ENCODE data around the gene DLG5.

Gene DLG5, protein sequence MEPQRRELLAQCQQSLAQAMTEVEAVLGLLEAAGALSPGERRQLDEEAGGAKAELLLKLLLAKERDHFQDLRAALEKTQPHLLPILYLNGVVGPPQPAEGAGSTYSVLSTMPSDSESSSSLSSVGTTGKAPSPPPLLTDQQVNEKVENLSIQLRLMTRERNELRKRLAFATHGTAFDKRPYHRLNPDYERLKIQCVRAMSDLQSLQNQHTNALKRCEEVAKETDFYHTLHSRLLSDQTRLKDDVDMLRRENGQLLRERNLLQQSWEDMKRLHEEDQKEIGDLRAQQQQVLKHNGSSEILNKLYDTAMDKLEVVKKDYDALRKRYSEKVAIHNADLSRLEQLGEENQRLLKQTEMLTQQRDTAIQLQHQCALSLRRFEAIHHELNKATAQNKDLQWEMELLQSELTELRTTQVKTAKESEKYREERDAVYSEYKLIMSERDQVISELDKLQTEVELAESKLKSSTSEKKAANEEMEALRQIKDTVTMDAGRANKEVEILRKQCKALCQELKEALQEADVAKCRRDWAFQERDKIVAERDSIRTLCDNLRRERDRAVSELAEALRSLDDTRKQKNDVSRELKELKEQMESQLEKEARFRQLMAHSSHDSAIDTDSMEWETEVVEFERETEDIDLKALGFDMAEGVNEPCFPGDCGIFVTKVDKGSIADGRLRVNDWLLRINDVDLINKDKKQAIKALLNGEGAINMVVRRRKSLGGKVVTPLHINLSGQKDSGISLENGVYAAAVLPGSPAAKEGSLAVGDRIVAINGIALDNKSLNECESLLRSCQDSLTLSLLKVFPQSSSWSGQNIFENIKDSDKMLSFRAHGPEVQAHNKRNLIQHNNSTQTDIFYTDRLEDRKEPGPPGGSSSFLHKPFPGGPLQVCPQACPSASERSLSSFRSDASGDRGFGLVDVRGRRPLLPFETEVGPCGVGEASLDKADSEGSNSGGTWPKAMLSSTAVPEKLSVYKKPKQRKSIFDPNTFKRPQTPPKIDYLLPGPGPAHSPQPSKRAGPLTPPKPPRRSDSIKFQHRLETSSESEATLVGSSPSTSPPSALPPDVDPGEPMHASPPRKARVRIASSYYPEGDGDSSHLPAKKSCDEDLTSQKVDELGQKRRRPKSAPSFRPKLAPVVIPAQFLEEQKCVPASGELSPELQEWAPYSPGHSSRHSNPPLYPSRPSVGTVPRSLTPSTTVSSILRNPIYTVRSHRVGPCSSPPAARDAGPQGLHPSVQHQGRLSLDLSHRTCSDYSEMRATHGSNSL (N-terminal part only)

DNA sequence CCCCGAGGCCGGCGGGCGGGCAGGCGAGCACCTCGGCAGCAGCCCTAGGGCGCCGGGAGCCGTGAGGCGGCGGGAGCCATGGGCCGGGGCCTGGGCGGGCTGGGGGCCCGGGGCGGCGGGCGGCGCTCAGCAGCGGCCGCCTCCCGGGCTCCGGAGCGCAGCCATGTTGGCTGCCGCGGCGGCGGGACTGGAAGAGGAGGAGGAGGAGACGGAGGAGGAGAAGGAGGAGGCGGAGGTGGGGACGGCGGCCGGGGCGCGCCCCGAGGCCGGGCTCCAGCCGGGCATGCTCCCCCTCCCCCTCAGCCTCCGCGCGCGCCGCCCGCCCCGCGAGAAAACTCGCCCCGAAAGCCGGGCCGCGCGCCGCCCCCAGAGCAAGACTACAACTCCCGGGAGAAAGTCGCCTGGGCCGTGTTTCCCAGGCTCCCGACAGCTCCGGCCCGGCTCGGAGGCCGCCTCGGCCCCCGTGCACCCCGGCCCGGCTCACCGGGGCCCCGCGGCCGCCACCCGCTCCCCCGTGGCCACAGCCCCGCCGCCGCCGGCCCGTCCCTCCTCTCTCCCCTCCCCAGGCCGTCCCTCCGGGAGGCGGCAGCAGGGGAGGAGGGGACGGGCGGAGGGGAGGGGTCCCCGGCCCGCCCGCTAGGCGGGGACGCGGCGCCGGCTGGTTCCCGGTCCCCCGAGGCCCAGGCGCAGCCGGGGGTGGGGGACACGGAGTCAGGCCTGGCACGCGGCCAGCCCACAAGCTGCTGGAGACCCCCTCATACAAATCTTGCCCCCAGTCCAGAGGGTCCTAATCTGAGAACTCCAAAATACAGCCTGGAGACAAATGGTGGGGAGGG is at the start of gene DLG5:
DLG5 (minus strand) TSS at position 190 of the 836 bp plus-strand sequence. CDS start 235 bp downstream, outside the sequence.
- no peak for FAIRE-seq

DNA sequence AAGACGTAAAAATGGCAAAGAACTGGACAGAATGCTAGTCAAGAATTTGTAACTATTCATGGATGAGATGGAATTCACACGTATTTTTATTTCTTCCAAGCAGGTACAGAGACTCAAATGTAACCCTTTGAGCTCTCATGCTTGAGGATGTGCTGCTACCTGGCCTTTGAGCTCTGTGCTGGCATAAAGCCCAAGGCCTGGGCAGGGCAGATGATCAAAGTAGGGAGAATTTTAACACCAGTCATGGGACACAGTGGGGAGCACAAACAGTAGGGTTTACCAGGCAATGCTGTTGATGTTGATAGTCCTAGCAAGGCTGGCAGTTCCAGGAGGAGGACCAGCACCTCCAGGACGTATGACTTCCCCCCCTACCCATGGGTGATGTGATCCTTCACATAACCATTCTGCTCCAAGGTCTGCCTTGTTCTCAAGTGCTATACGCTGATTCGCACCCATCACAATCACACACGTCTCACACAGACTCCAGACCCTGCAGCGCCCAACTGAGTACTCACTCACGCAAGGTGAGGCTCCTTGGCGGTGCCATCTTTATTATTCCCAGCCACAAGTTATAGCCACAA is 48.6 kb upstream of the DLG5 start:
- FAIRE-seq, result no peak

DNA sequence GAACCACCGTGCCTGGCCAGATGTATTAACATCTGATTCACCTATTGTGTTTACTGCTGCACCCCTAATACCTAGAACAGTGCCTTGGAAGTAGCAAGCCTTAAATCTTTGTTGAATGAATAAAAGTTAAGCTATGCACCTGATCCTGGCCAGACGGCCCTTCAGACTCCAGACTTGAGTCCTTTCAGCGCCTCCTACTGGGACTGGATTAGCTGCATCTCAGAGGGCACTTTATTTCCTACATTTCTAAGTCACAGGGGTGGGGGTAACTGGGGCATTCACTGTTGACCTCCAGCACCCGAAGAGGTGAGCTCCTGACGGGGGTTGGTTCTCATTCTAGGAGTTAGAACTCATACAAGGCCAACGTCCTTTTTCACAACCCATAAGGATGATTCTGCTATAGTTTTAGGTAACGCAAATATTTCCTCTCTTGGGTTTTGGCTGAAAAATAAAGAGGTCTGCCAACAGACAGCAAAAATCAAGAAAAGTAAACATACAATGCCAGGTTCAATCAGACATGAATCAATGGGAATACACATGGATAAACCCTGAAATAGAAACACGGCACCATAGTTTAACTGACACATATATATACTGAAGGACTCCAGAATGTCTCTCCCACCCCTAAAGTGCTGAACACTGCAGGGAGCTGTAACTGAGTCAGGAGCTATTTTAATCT is 48.0 kb upstream of the DLG5 start:
- FAIRE-seq, result no peak

DNA sequence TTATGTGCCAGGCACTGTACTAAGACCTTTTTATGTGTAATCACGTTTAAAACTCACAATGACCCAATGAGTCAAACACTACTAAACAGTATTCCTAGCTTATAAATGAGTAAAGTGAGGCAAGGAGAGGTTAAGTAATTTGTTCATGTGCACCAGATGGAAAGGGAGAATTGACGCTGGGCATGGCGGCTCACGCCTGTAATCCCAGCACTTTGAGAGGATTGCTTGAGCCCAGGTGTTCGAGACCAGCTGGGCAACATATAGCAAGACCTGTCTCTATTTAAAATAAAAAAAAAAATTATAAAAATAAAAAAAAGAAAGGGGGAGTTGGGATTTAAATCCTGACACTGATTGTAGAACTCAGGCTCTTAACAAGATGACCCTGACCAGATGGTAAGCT is 46.7 kb upstream of the DLG5 start:
- FAIRE-seq, result no peak

DNA sequence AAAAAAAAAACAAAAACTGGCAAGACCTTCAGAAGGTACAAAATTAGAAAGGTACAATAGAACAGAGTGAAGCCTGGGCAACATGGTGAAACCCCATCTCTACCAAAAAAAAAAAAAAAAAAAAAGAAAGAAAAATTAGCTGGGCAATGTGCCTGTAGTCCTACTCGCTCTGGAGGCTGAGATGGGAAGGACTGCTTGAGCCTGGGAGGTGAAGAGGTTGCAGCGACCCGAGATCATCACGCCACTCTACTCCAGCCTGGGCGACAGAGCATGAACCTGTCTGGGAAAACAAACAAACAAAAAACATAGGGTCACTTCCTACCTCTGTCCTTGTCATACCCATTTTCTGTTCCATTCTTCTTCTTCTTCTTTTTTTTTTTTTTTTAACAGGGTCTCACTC is 45.6 kb upstream of the DLG5 start:
- FAIRE-seq, result no peak

DNA sequence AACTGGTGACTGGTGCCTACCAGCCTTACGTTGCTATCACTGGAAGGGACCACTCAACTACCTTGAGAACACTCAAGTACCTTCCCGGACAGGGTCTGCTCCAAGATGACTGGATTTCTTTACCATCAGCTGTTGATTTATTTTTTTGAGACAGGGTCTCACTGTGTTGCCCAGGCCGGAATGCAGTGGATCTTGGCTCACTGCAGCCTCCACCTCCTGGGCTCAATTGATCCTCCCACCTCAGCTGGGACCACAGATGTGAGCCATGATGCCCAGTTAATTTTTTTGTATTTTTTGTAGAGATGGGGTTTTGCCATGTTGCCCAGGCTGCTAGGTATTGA is 45.2 kb upstream of the DLG5 start:
- FAIRE-seq, result no peak

DNA sequence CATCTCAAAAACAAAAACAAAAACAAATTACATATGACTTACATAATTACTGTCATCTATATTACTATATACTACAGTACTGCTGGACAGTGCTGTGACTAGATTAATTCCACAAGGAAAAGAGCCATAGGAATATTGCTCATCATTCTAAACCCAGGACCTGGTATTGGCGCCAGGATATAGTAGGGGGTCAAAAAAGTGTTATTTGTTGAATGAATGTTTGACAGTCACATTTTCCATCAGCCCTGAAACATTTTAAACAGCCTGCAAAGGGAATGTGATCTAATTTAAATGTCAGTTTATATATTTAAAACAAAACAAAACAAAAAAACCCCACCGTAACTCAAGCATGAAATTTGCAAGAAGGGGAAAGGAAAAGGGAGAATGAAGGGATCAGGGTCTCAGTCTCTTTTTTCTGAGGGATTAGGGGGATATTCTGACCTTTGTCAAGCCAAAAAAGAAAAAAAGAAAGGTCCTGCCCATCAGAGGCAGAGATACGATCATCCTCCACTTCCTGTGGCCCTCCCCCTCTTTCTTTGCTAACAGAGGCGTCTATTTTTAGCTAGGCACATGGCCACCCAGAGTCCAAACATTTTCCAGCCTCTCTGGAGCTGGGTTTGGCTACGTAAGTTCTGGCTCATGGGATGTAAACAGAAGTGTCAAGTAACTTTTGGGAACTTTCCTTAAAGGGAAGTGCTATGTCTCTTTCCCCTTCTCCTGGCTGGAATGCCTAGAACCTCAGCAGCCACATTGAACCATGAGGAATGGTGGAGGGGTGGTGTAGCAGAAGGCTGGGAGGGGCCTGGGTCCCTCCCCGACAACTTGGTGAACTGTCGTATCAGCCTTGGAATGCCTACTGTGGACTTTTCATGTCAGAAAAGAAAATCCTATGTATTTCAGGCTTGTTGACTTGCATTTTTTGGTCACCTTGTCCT is 44.6 kb upstream of the DLG5 start:
- no peak for FAIRE-seq

DNA sequence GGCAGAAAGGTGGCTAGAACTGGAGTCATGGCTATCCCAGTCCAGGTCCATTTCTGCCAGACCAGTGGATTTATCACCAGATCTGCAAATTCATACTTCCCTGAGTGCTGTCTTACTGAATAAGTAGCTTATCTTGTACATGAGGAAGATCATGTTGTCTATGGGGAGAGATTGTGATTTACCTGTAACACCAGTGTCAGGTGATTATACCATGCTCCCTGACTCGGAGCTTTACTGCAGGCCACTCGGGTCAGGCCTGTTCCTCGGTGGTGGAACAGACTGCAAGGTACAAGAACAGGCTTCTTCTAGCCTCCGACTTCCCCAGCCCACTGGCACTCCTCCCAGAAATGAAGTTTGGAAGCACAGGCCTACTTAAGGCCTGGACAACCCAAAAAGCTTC is 42.6 kb upstream of the DLG5 start:
- FAIRE-seq, result no peak

DNA sequence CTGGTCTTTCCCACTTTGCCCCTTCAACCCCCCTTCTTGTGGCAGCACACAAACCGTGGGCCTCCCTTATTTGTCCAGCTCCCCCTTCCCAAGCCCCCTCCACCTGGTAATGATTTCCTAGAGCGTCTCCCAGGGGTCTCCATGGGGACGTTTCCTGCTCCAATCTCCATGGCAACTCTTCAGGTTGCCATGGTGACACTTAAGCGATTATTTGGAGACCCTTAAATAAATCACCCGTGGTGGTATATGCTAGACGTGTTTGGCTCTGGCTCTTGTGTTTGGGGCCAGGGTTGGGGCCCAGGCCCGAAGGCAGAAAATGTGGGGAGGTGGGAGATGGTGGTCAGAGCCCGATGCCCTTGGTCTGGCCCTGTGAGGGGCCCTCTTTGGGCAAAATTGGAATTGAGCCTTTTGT is 41.1 kb upstream of the DLG5 start:
- no peak for FAIRE-seq

DNA sequence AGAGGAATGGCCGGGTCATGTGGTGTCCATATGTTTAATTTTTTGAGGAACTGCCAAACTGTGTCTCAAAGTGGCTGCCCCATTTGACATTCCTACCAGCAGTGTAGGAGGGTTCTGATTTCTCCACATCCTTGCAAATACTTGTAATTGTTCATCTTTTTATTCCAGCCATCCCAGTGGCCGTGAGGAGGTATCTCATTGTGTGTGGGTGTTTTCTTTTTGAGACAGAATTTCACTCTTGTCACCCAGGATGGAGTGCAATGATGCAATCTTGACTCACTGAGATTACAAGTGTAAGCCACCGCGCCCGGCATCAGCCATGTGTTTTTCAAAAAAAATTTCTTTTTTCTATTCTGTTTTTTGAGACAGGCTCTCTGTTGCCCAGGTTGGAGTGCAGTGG is 38.7 kb upstream of the DLG5 start:
- FAIRE-seq, result no peak

DNA sequence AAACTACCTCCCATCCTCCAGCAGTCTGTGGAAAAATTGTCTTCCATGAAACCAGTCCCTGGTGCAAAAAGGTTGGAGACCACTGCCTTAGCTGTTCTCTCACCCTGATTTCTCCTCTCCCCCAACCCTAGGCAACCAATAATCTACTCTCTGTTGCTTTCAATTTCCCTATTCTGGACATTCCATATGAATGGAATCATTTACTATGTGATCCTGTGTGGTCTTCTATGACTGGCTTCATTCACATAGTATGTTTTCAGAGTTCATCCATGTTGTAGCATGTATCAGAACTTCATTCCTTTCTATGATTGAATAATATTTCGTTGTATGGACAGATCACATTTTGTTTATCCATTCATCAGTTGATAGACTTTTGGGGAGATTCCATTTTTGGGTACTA is 38.3 kb upstream of the DLG5 start:
- FAIRE-seq, result no peak

DNA sequence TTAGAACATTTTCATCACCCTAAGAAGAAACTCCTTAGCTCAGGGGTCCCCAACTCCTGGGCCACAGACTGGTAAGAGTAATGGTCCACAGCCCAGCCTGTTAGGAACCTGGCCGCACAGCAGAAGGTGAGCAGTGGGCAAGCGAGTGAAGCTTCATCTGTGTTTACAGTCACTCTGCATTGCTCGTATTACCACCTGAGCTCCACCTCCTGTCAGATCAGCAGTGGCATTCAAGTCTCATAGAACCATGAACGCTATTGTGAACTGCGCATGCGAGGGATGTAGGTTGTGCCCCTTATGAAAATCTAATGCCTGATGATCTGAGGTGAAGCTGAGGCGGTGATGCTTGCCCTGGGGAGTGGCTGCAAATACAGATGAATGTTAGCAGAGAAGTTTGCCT is 37.3 kb upstream of the DLG5 start:
- FAIRE-seq, result no peak

DNA sequence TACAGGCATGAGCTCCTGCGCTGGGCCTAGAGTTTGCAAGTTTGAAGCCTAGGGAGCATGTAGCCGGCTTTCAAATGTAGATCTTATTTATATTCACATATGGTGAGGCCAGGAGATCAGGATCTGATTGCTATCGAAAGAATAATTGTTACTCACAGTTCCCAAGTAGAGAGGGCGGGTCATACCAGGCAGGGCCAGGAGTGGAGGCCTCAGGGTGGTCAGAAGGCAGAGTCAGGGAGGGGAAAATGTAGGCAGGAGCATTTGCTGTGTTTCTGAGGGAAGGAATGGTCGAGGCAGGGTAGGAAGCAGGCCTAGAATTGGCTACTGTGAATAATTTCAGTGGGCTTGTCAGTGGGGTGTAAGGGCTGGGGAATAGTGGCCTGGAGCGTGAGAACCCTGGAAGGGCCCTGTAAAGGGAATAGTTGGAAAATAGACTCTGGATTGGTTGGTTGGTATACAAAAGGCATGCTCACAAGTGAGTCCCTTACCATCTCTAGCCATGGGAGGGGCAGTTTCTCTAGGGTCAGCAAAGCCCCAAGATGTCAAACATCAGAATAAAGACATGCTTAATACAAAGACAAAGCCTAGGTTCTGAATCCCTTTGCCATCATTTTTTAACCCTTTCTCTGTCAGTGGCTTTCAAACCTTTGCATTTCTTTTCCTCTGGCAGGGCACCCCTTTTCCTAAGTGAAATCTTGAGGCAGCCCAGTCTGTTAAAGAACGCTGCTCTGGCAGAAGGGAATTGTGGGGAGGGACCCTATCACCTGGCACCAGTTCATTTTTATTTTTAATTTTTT is 36.0 kb upstream of the DLG5 start:
- no peak for FAIRE-seq

DNA sequence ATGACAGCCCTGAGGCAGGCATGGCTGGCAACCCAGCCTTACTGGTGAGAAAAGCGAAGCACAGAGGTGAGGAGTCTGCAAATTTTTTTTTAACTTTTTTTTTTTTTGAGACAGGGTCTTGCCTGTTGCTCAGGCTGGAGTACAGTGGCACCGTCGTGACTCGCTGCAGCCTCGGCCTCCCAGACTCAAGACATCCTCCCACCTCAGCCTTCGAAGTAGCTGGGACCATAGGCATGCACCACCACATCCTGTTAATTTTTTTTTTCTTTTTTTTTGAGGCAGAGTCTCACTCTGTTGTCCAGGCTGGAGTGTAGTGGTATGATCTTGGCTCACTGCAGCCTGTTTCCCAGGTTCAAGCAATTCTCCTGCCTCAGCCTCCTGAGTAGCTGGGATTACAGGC is 35.1 kb upstream of the DLG5 start:
- FAIRE-seq, result no peak

DNA sequence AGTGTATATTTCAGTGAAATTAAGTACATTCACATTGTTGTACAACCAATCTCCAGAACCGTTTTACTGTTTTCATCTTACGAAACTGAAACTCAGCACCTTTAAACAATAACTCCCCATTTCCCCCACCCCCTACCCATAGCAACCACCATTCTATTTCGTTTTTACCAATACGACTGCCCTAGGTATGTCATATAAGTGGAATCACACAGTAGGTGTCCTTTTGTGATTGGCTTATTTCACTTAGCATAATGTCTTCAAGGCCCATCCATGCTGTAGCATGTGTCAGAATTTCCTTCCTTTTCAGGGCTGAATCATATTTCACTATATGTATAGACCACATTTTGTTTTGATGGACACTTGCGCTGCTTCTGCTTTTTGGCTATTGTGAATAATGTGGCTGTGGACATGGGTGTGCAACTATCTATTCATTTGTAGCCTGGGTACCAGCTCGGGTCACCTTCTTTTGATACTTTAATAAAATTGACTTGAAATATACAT is 34.3 kb upstream of the DLG5 start:
- no peak for FAIRE-seq

DNA sequence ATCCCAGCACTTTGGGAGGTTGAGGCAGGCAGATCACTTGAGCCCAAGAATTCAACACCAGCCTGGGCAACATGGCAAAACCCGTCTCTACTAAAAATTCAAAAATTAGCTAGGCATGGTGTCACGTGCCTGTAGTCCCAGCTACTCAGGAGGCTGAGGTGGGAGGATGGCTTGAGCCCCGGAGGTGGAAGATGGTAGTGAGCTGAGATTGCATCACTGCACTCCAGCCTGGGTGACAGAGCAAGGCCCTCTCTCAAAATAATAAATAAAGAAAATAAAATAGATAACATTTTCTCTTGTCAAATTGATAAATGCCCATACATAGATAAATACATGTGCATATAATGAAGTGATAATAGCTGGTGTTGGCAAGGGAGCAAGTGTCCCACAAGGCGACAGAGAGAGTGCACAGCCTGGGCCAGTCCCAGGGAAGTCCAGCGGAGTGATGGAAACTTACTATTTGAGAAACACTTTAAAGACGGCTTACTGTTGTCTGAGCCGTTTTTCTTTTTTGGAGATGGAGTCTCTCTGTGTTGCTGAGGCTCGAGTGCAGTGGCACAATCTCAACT is 33.4 kb upstream of the DLG5 start:
- FAIRE-seq, result no peak

DNA sequence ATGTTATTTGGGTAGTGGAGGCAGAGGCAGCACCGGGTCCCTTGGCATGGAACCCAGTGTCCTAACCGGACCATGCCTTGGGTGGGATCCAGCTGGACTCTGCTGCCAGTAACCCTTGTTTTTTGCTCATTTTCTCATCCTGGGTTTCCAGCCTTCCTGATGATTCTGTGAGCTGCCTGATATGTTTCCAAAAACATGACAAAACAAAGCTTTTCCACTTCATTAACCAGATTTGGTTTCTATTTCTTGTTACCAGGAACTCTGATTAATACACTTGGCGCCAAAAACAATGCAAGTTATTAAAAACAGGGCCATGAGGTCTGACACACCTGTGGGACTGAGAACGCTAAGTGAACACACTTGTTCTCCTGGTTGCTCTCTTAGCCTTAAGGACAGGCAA is 32.8 kb upstream of the DLG5 start:
- FAIRE-seq, result no peak

DNA sequence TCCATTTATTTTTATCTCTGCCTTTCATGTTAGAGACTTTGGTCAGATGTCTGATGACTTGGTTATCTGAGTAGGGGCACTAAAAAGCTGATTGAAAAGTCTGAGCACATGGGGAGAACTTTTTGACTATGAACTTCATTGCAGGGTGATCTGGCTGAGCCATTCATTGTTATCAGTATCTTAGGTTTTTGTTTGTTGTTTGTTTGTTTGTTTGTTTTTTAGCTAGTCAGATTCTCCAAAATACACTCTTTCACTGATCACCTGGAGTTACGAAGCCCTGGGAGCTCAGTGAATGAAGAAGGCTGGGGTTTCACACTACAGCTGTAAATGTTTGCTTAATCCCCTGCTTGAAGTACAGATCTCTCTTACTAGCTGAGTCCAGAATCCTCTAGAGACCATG is 28.6 kb upstream of the DLG5 start:
- FAIRE-seq, result no peak

DNA sequence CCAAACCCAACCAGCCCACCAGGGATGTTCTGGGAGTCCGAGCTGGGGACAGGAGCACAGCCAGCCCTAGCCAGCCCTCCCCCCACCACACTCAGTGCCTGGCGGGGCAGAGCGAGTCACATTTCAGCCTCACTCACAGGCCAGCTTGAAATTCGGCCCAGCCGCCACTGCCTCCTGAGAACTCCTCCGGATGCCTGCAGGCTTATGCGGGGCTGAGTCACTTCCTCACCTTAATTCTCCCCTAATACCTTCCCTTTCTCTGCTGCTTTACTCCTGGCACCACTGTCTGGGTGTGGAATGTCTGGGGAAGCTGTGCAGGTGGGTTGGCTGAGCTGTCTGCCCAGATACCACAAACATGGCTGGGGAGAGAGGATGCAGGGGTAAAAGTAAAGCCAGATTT is 22.6 kb upstream of the DLG5 start:
- no peak for FAIRE-seq

Data from A204.1 (cell line).